ENCODE results near the gene LRP1B. TPM values are rescaled to one million over a fixed set of nuclear protein-coding genes. Genes with fewer than 3 reads are reported as not detected.

The LRP1B gene
- polyA plus RNA-seq, 1 of the 3 experiments (the other 2 are of a cell fraction), result 0.28 TPM

DNA sequence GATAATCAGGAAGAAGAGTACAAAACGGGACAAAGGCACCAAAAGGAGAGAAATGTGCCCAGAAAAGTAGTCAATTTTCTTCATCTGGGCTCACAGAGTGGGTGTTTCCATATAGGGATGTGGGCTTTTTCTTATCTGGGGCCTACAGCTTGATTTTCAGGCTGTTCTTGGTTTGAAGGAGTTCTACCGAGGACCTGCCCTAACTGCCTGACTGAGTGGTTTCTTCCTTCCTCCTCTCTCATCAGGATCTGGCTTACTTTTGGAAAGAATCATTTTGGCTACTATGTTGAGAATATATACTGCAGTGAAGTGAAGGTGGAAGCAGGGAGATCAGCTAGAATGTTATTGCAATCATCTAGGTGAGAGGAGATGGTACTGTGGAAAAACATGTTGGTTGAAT lies 316.7 kb downstream of the LRP1B start (continued):
- TF ChIP-seq, protein P1, sequence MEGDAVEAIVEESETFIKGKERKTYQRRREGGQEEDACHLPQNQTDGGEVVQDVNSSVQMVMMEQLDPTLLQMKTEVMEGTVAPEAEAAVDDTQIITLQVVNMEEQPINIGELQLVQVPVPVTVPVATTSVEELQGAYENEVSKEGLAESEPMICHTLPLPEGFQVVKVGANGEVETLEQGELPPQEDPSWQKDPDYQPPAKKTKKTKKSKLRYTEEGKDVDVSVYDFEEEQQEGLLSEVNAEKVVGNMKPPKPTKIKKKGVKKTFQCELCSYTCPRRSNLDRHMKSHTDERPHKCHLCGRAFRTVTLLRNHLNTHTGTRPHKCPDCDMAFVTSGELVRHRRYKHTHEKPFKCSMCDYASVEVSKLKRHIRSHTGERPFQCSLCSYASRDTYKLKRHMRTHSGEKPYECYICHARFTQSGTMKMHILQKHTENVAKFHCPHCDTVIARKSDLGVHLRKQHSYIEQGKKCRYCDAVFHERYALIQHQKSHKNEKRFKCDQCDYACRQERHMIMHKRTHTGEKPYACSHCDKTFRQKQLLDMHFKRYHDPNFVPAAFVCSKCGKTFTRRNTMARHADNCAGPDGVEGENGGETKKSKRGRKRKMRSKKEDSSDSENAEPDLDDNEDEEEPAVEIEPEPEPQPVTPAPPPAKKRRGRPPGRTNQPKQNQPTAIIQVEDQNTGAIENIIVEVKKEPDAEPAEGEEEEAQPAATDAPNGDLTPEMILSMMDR (IDR thresholded peaks at IDR 0.05), result no peak

DNA sequence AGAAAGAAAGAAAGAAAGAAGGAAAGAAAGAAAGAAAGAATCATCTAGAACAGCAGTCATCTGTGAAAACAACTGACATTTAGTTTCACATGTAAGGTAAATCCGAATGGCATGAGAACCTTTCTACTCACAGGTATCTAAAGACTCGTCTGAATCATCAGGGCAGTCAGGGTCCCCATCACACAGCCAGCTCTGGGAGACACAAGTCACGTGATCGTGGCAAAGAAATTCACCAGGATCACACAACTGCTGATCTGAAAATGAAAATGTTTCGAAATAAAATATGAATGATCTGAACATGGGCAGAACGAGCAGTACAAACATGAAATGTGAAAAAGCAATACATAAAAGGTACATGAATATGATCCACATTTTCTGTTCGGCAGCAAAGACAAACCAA lies 320.7 kb downstream of the LRP1B start:
- TF ChIP-seq YY1 (IDR thresholded peaks at IDR 0.05; ENCODE audit: low read depth) (no peak), EZH2phosphoT487 (IDR thresholded peaks at IDR 0.05; ENCODE audit: borderline replicate concordance, low read depth) (no peak), MXI1 (IDR thresholded peaks at IDR 0.05; ENCODE audit: low read depth, low read length) (no peak), MEF2A (IDR thresholded peaks at IDR 0.05; ENCODE audit: borderline replicate concordance, low read depth) (no peak)
- Histone ChIP-seq H3K27me3 (ENCODE audit: insufficient read depth) (no peaks in the 10 kb centered on the region), H3K9me3 (no peaks in the 10 kb centered on the region), H2AFZ (ENCODE audit: low read depth) (no peak overlapping the region), H3K36me3 (replicated peaks in 1 of 2; ENCODE audit: control insufficient read depth in 1 of 2, insufficient read depth in 2 of 2, low read length in 1 of 2) (no peaks in the 10 kb centered on the region), H3K27ac (ENCODE audit: low read depth in 2 of 2, low read length in 1 of 2) (no peak overlapping the region), H3K9ac (no peak overlapping the region), H3K4me2 (no peak overlapping the region), H3K4me1 (ENCODE audit: control insufficient read depth in 1 of 2, insufficient read depth in 2 of 2, low read depth in 1 of 2, low read length in 1 of 2) (no peaks in the 10 kb centered on the region), H3K79me2 (ENCODE audit: insufficient read depth) (no peaks in the 10 kb centered on the region), H3K4me3 (ENCODE audit: low read depth in 2 of 2, low read length in 1 of 2) (no peak overlapping the region), H3K9me2 (no peaks in the 10 kb centered on the region), H3F3A (replicated peaks; ENCODE audit: insufficient read depth) (no peaks in the 10 kb centered on the region), H4K20me1 (ENCODE audit: insufficient read depth) (no peaks in the 10 kb centered on the region)
- CTCF ChIA-PET, result interaction anchor here (1.5 kb wide), 1 partner anchor 11 kb away, joined by 3 read pairs; no protein-coding TSS in a partner anchor
- WGBS (ENCODE audit: low lambda C conversion rate), result 79% methylated on average over 7 of the region's 7 CpGs
- DNase-seq, result no peak
- POLR2A ChIA-PET, result no interaction called here

DNA sequence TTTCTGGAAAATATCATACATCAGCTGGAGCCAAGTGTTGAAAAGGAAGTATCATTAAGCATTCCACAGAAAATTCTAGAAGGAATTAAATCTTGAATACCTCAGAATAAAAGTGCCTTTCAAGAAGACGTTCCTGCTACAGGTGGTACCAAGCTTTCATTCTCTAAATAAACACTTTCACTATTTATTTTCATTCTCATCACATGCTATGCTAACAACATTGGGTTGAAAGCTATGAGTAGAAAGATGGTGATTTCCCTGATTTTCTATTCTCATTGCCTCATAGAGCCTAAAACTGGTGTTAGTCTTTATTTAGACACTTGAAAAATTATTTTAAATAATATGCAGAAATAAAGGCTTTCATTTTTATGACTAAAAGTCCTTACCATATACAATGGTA lies 324.7 kb downstream of the LRP1B start:
- no peaks in the 10 kb centered on the region for H3K36me3 ChIP-seq (replicated peaks in 1 of 2; ENCODE audit: control insufficient read depth in 1 of 2, insufficient read depth in 2 of 2, low read length in 1 of 2)
- H3K9me3 ChIP-seq, result no peaks in the 10 kb centered on the region
- no peak for DNase-seq
- H2AFZ ChIP-seq (ENCODE audit: low read depth), result no peak overlapping the region
- H4K20me1 ChIP-seq (ENCODE audit: insufficient read depth), result no peaks in the 10 kb centered on the region
- H3K79me2 ChIP-seq (ENCODE audit: insufficient read depth), result no peaks in the 10 kb centered on the region
- 57% methylated on average over 1 of the region's 1 CpG for WGBS (ENCODE audit: low lambda C conversion rate)
- H3K9ac ChIP-seq, result no peak overlapping the region
- no peak overlapping the region for H3K4me2 ChIP-seq
- no peaks in the 10 kb centered on the region for H3K27me3 ChIP-seq (ENCODE audit: insufficient read depth)
- ChIA-PET POLR2A (no interaction called here), CTCF (no interaction called here)
- no peaks in the 10 kb centered on the region for H3K9me2 ChIP-seq
- no peak overlapping the region for H3K27ac ChIP-seq (ENCODE audit: low read depth in 2 of 2, low read length in 1 of 2)
- H3K4me3 ChIP-seq (ENCODE audit: low read depth in 2 of 2, low read length in 1 of 2), result no peak overlapping the region
- H3K4me1 ChIP-seq (ENCODE audit: control insufficient read depth in 1 of 2, insufficient read depth in 2 of 2, low read depth in 1 of 2, low read length in 1 of 2), result no peaks in the 10 kb centered on the region
- H3F3A ChIP-seq (replicated peaks; ENCODE audit: insufficient read depth), result no peaks in the 10 kb centered on the region
- no peak for TF ChIP-seq CHD2 (IDR thresholded peaks at IDR 0.05; ENCODE audit: low read length, partially characterized antibody)
- TF ChIP-seq, protein P2, sequence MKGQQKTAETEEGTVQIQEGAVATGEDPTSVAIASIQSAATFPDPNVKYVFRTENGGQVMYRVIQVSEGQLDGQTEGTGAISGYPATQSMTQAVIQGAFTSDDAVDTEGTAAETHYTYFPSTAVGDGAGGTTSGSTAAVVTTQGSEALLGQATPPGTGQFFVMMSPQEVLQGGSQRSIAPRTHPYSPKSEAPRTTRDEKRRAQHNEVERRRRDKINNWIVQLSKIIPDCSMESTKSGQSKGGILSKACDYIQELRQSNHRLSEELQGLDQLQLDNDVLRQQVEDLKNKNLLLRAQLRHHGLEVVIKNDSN (IDR thresholded peaks at IDR 0.05; ENCODE audit: borderline replicate concordance, low read depth), result no peak
- TF ChIP-seq, protein P3, sequence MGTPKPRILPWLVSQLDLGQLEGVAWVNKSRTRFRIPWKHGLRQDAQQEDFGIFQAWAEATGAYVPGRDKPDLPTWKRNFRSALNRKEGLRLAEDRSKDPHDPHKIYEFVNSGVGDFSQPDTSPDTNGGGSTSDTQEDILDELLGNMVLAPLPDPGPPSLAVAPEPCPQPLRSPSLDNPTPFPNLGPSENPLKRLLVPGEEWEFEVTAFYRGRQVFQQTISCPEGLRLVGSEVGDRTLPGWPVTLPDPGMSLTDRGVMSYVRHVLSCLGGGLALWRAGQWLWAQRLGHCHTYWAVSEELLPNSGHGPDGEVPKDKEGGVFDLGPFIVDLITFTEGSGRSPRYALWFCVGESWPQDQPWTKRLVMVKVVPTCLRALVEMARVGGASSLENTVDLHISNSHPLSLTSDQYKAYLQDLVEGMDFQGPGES (IDR thresholded peaks at IDR 0.05; ENCODE audit: low read depth, low read length), result no peak
- TF ChIP-seq FOXM1 (IDR thresholded peaks at IDR 0.05; ENCODE audit: low read depth), result no peak
- TF ChIP-seq RCOR1 (IDR thresholded peaks at IDR 0.05; ENCODE audit: low read length), result no peak
- no peak for TF ChIP-seq GABPA (IDR thresholded peaks at IDR 0.05; ENCODE audit: low read depth)
- TF ChIP-seq, protein P4, sequence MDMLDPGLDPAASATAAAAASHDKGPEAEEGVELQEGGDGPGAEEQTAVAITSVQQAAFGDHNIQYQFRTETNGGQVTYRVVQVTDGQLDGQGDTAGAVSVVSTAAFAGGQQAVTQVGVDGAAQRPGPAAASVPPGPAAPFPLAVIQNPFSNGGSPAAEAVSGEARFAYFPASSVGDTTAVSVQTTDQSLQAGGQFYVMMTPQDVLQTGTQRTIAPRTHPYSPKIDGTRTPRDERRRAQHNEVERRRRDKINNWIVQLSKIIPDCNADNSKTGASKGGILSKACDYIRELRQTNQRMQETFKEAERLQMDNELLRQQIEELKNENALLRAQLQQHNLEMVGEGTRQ (IDR thresholded peaks at IDR 0.05; ENCODE audit: borderline replicate concordance, low read depth, low read length), result no peak
- TF ChIP-seq TEAD4 (IDR thresholded peaks at IDR 0.05; ENCODE audit: borderline replicate concordance, insufficient read depth), result no peak
- TF ChIP-seq TAF1 (IDR thresholded peaks at IDR 0.05; ENCODE audit: borderline replicate concordance, low read depth, low read length), result no peak
- no peak for TF ChIP-seq GATA2 (CRISPR knock-in tag; IDR thresholded peaks at IDR 0.05)
- no peak for TF ChIP-seq FOXJ3 (CRISPR knock-in tag; IDR thresholded peaks at IDR 0.05)
- no peak for TF ChIP-seq RXRA (IDR thresholded peaks at IDR 0.05; ENCODE audit: borderline replicate concordance, low read depth)
- no peak for TF ChIP-seq SMC3 (IDR thresholded peaks at IDR 0.05; ENCODE audit: low read depth, low read length)
- no peak for TF ChIP-seq RFX5 (IDR thresholded peaks at IDR 0.05; ENCODE audit: low read length)
- TF ChIP-seq, protein P1 (IDR thresholded peaks at IDR 0.05), result no peak
